Measurements from ENCODE around the gene ERC1.

- TF ChIP-seq, protein P1, sequence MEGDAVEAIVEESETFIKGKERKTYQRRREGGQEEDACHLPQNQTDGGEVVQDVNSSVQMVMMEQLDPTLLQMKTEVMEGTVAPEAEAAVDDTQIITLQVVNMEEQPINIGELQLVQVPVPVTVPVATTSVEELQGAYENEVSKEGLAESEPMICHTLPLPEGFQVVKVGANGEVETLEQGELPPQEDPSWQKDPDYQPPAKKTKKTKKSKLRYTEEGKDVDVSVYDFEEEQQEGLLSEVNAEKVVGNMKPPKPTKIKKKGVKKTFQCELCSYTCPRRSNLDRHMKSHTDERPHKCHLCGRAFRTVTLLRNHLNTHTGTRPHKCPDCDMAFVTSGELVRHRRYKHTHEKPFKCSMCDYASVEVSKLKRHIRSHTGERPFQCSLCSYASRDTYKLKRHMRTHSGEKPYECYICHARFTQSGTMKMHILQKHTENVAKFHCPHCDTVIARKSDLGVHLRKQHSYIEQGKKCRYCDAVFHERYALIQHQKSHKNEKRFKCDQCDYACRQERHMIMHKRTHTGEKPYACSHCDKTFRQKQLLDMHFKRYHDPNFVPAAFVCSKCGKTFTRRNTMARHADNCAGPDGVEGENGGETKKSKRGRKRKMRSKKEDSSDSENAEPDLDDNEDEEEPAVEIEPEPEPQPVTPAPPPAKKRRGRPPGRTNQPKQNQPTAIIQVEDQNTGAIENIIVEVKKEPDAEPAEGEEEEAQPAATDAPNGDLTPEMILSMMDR (tag by site-specific recombination; IDR thresholded peaks at IDR 0.05) = peak; percentile 17; the same call in 1 of the 2 replicates
- TF ChIP-seq ZNF549 (tag by site-specific recombination; IDR thresholded peaks at IDR 0.05) (no peak), ZBTB1 (tag by site-specific recombination; IDR thresholded peaks at IDR 0.05) (no peak), ZNF274 (IDR thresholded peaks at IDR 0.05; ENCODE audit: low read length) (no peak), ZNF274 (tag by site-specific recombination; IDR thresholded peaks at IDR 0.05; ENCODE audit: borderline replicate concordance) (no peak), ZNF621 (tag by site-specific recombination; IDR thresholded peaks at IDR 0.05) (no peak), ZNF548 (tag by site-specific recombination; IDR thresholded peaks at IDR 0.05) (no peak), ZNF146 (tag by site-specific recombination; IDR thresholded peaks at IDR 0.05) (no peak)
- TF ChIP-seq, protein P2, sequence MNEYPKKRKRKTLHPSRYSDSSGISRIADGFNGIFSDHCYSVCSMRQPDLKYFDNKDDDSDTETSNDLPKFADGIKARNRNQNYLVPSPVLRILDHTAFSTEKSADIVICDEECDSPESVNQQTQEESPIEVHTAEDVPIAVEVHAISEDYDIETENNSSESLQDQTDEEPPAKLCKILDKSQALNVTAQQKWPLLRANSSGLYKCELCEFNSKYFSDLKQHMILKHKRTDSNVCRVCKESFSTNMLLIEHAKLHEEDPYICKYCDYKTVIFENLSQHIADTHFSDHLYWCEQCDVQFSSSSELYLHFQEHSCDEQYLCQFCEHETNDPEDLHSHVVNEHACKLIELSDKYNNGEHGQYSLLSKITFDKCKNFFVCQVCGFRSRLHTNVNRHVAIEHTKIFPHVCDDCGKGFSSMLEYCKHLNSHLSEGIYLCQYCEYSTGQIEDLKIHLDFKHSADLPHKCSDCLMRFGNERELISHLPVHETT (tag by site-specific recombination; IDR thresholded peaks at IDR 0.05) = no peak
These were observed 13.9 kb upstream of the ERC1 start for GRCh38 chr12:977156-977555.
